Heart left ventricle (tissue), 16 donors: ENCODE results near the gene DAPP1. TPM values are rescaled to one million over a fixed set of nuclear protein-coding genes. Genes with fewer than 3 reads are reported as not detected.

Experiments
- ATAC-seq, 4 donors: fragments of 200-7000 bp; cut with Tn5 transposase; one replicate each; pipeline ENCODE4 v1.9.1; 2020 to 2022; ENCODE audit warnings: moderate library complexity in 4 of 4, mild to moderate bottlenecking in 3 of 4, moderate number of reproducible peaks in 1 of 4
- DNase-seq, 5 donors: peaks; one replicate each; pipeline ENCODE4 v3.0.0-alpha.2; 2020
- H3K27ac ChIP-seq, 12 donors: fragments of 200-600 bp; sonication (generic) in 4 of 12; one replicate each; pipeline versions ENCODE4 v1.5.0 to v1.8.0; 2016 to 2022; ENCODE audit warnings: mild to moderate bottlenecking in 2 of 12
- H3K27me3 ChIP-seq, 9 donors: fragments of 200-600 bp; sonication (generic) in 2 of 9; one replicate each; pipeline versions ENCODE4 v1.5.1 to v1.8.0; 2016 to 2022; ENCODE audit warnings: mild to moderate bottlenecking in 3 of 9
- H3K36me3 ChIP-seq, 9 donors: fragments of 200-600 bp; sonication (generic) in 2 of 9; one replicate each; pipeline versions ENCODE4 v1.5.0 to v1.8.0; 2018 to 2022; ENCODE audit warnings: mild to moderate bottlenecking in 2 of 9
- H3K4me1 ChIP-seq, 12 donors: fragments of 200-600 bp; sonication (generic) in 4 of 12; one replicate each; pipeline versions ENCODE4 v1.5.0 to v1.8.0; 2016 to 2022; ENCODE audit warnings: mild to moderate bottlenecking in 3 of 12
- H3K4me3 ChIP-seq, 12 donors: fragments of 200-600 bp; sonication (generic) in 4 of 12; one replicate each; pipeline versions ENCODE4 v1.5.0 to v1.8.0; 2017 to 2022; ENCODE audit warnings: mild to moderate bottlenecking in 9 of 12, moderate library complexity in 4 of 12
- H3K9me3 ChIP-seq, 12 donors: fragments of 200-600 bp; sonication (generic) in 4 of 12; one replicate each; pipeline versions ENCODE4 v1.5.0 to v1.8.0; 2016 to 2022; ENCODE audit warnings: mild to moderate bottlenecking in 1 of 12
- CTCF ChIP-seq, 12 donors: fragments of 200-600 bp; sonication (generic) in 4 of 12; IDR thresholded peaks; one replicate each; pipeline versions ENCODE4 v1.5.0 to v1.8.0; 2018 to 2022; ENCODE audit warnings: antibody characterized with exemption in 12 of 12, mild to moderate bottlenecking in 5 of 12
- POLR2A ChIP-seq, 2 donors: fragments of 450-650 bp; IDR thresholded peaks; one replicate each; pipeline ENCODE4 v1.6.1; 2017; ENCODE audit warnings: antibody characterized with exemption in 2 of 2, mild to moderate bottlenecking in 2 of 2, moderate library complexity in 2 of 2
- WGBS, 4 donors: extraction: QIAGEN DNeasy Blood & Tissue Kit in 2 of 4; methylation state at CpG; one replicate each; pipeline versions ENCODE4 v1.1.5 to v1.1.7; 2013 to 2018; 5-methylcytosine and 5-hydroxymethylcytosine counted together
- intact Hi-C, 10 donors: fragments of 100-400 bp; cut with DNase I; formaldehyde crosslinking; loops; one replicate each; pipeline versions ENCODE4 v1.11.1 to v1.14.2; 2022
- polyA plus RNA-seq, 2 donors: library from polyadenylated mRNA; stranded (reverse); fragments of 200-250 nt; gene quantifications; one replicate each; pipeline ENCODE4 v1.2.3, GENCODE V29; 2013
- total RNA-seq, 9 donors: library from RNA; depleted of rRNA in 2 of 9; stranded (reverse); fragments of >200 nt in 2 of 9; fragmentation: NEBNext Ultra II Directional in 3 of 9; extraction: Animal tissue kit (Norgen Biotek cat#: 25700) in 3 of 9; gene quantifications; one replicate each; pipeline versions ENCODE4 v1.1.0 to v1.2.4, GENCODE V29; 2016 to 2023
- donor health status: ischemic (EF 13 %, LVEDD 7.1; RV severe dilation, severe dysfunction).
- donor health status: healthy with polysubstance abuse.
- donor health status: DM: no; HTN: yes; CAD: no.
- donor health status: DM: no; HTN: no; CAD: no.
- donor health status: ischemic (EF 25% LVEDD 6.9; RV normal size, moderate dysfunction).
- donor health status: ischemic (EF 25% LVEDD 5.7; RV mildly dilated, moderate dysfunction).
- donor health status: healthy.
- donor health status: DM: yes; HTN: yes; CAD: no.
- donor health status: ischemic (EF 35%, LVEDD 5.7; RV mildly dilated, moderate dysfunction).
- donor health status: nonischemic (EF 11% LVEDD 7.7; RV severe dilation, severe dysfunction).
- donor health status: DM: yes; HTN: yes; CAD: no.
- donor health status: PGD.
- donor health status: ischemic (EF 29% LVEDD 5.4; RV normal size, mild dysfunction).
- donor health status: nonischemic (EF 23%, LVEDD 6.1; RV moderate dilation, normal function).

Gene DAPP1
- total and polyA plus RNA-seq, 11 donors, result 0.19 to 7.5 (median 0.30) TPM

- Histone ChIP-seq H3K9me3 (no peaks in the 10 kb centered on the region), H3K27me3 (no peaks in the 10 kb centered on the region), H3K4me3 (no peak overlapping the region), H3K27ac (peak overlapping the region in 1 of 12 donors; percentile 37), H3K4me1 (no peaks in the 10 kb centered on the region), H3K36me3 (peaks cover 0 to 64% (median 43%) of the 10 kb centered on the region in 9 donors)
- DNase-seq, result no peak
- ATAC-seq, result no peak
- 79 to 85% (median 84%) methylated on average over 3 of the region's 3 CpGs for WGBS, 4 donors
- intact Hi-C loops, result loop anchor here in 2 of 10 donors (5.0 to 10.0 kb wide), 2 partner anchors 62 to 65 kb away; partner anchors contain the start of gene DAPP1 (in 1 of the 2)
- no peak for TF ChIP-seq POLR2A (IDR thresholded peaks at IDR 0.05)
- TF ChIP-seq CTCF (IDR thresholded peaks at IDR 0.05), result no peak
Measured at GRCh38 chr4:99876946-99877345, 60.3 kb downstream of the DAPP1 start.

GRCh38 chr4:99878604-99879003, 62.0 kb downstream of the DAPP1 start:
- no peak for ATAC-seq

GRCh38 chr4:99879458-99879857, 62.8 kb downstream of the DAPP1 start:
- no peak for ATAC-seq
- H3K4me1 ChIP-seq, result no peaks in the 10 kb centered on the region
- H3K4me3 ChIP-seq, result no peak overlapping the region
- WGBS, 4 donors, result 88 to 95% (median 94%) methylated on average over 3 of the region's 3 CpGs
- H3K9me3 ChIP-seq, result no peaks in the 10 kb centered on the region
- H3K27ac ChIP-seq, result no peak overlapping the region
- intact Hi-C loops, result loop anchor here in 2 of 10 donors (5.0 to 10.0 kb wide), 2 partner anchors 65 to 67 kb away; partner anchors contain the start of gene DAPP1 (in 1 of the 2)
- no peak for DNase-seq
- H3K27me3 ChIP-seq, result no peaks in the 10 kb centered on the region
- H3K36me3 ChIP-seq, result peaks cover 0 to 89% (median 68%) of the 10 kb centered on the region in 9 donors
- no peak for TF ChIP-seq CTCF (IDR thresholded peaks at IDR 0.05)

More at GRCh38 chr4:99878604-99879003, 62.0 kb downstream of the DAPP1 start:
- DNase-seq, result no peak
- no peaks in the 10 kb centered on the region for H3K9me3 ChIP-seq
- no peaks in the 10 kb centered on the region for H3K4me1 ChIP-seq
- peaks cover 0 to 81% (median 60%) of the 10 kb centered on the region in 9 donors for H3K36me3 ChIP-seq
- TF ChIP-seq POLR2A (IDR thresholded peaks at IDR 0.05) (no peak), CTCF (IDR thresholded peaks at IDR 0.05) (no peak)
- no peaks in the 10 kb centered on the region for H3K27me3 ChIP-seq
- intact Hi-C loops, result loop anchor here in 2 of 10 donors (5.0 to 10.0 kb wide), 2 partner anchors 64 to 66 kb away; partner anchors contain the start of gene DAPP1 (in 1 of the 2)
- no peak overlapping the region for H3K4me3 ChIP-seq
- H3K27ac ChIP-seq, result no peak overlapping the region

- H3K27ac ChIP-seq, result no peak overlapping the region
- H3K4me1 ChIP-seq, result peaks cover 0 to 10% (median under 1%) of the 10 kb centered on the region in 12 donors
- H3K9me3 ChIP-seq, result no peaks in the 10 kb centered on the region
- DNase-seq (no peak), ATAC-seq (no peak)
- H3K4me3 ChIP-seq, result no peak overlapping the region
- TF ChIP-seq POLR2A (IDR thresholded peaks at IDR 0.05) (no peak), CTCF (IDR thresholded peaks at IDR 0.05) (peak; percentile 23 to 58 (median 40))
- H3K36me3 ChIP-seq, result peaks cover 0 to 82% (median 68%) of the 10 kb centered on the region in 9 donors
- no peaks in the 10 kb centered on the region for H3K27me3 ChIP-seq
- intact Hi-C loops, result loop anchor here in 5 of 10 donors (5.0 to 10.0 kb wide), 3 partner anchors 70 to 323 kb away; partner anchors contain the start of genes DAPP1 (in 1 of the 5) and TRMT10A (in 1 of the 5)
- WGBS, 4 donors, result 61 to 67% (median 64%) methylated on average over 2 of the region's 2 CpGs
Measured at GRCh38 chr4:99885063-99885664, 68.5 kb downstream of the DAPP1 start.
